Body of pancreas (tissue), 4 donors: ENCODE measurements around the gene SRSF9. TPM values are rescaled to one million over a fixed set of nuclear protein-coding genes. Genes with fewer than 3 reads are reported as not detected.

Experiments
- ATAC-seq: fragments of 150-250 bp; one replicate; pipeline ENCODE4 v1.9.1; 2016
- DNase-seq, 4 donors: peaks; one replicate each; pipeline ENCODE4 v3.0.0-alpha.2; 2019
- H3K27ac ChIP-seq, 4 donors: fragments of 200-600 bp; sonication (generic); 1 replicate in 3 of 4; 2 replicates in 1 of 4; pipeline versions ENCODE4 v1.5.1 to v1.6.1; 2016 to 2019; ENCODE audit warnings: mild to moderate bottlenecking in 1 of 4, mixed read lengths in 1 of 4, moderate library complexity in 1 of 4
- H3K27me3 ChIP-seq, 2 donors: fragments of 200-600 bp; sonication (generic); one replicate each; pipeline ENCODE4 v1.6.0; 2016; ENCODE audit warnings: mild to moderate bottlenecking in 1 of 2
- H3K36me3 ChIP-seq, 2 donors: fragments of 200-600 bp; sonication (generic); replicated peaks in 1 of 2; 2 replicates each; pipeline ENCODE4 v1.5.1; 2016; ENCODE audit warnings: low read depth in 2 of 2; ENCODE audit not compliant: insufficient read depth in 1 of 2
- H3K4me1 ChIP-seq: fragments of 200-600 bp; sonication (generic); one replicate; pipeline ENCODE4 v1.6.0; 2016
- H3K4me3 ChIP-seq, 2 donors: fragments of 200-600 bp; sonication (generic); 1 replicate in 1 of 2; 2 replicates in 1 of 2; pipeline ENCODE4 v1.5.1; 2016 to 2019
- H3K9me3 ChIP-seq, 3 donors: fragments of 200-600 bp; sonication (generic); 1 replicate in 2 of 3; 2 replicates in 1 of 3; pipeline ENCODE4 v1.5.1; 2016
- CTCF ChIP-seq, 7 experiments: fragments of 450-650 bp in 4 of 7; fragments of 200-600 bp in 3 of 7; sonication (generic) in 3 of 7; IDR thresholded peaks; one replicate each; pipeline ENCODE4 v1.5.1; 2016 to 2019; ENCODE audit warnings: antibody characterized with exemption in 7 of 7
- POLR2A ChIP-seq, 3 donors: fragments of 450-650 bp; IDR thresholded peaks; one replicate each; pipeline ENCODE4 v1.6.1; 2016; ENCODE audit warnings: antibody characterized with exemption in 3 of 3, mild to moderate bottlenecking in 2 of 3
- WGBS, 2 donors: methylation state at CpG; one replicate each; pipeline ENCODE4 v1.1.5; 2017; 5-methylcytosine and 5-hydroxymethylcytosine counted together
- intact Hi-C: fragments of 100-400 bp; cut with DNase I; formaldehyde crosslinking; loops from one replicate; pipeline ENCODE4 v1.15.1; 2023
- total RNA-seq, 2 donors: library from RNA; depleted of rRNA; stranded (reverse); fragments of >200 nt; gene quantifications; one replicate each; pipeline ENCODE4 v1.1.0, GENCODE V29; 2016

Gene SRSF9
- total RNA-seq, 2 donors from 2014 or later, result 86.0 to 93.9 TPM

GRCh38 chr12:120474616-120474960 lies 5.0 kb upstream of the SRSF9 start:
- DNase-seq (peak in 3 of 4 donors; percentile 32 to 61 (median 48)), ATAC-seq (peak; percentile 36)
- intact Hi-C loops, result no loop called here
- Histone ChIP-seq H3K27ac (peak overlapping the region in 1 of 4 donors; percentile 63), H3K4me3 (no peak overlapping the region), H3K9me3 (no peaks in the 10 kb centered on the region), H3K27me3 (no peaks in the 10 kb centered on the region), H3K36me3 (no peaks in the 10 kb centered on the region), H3K4me1 (peaks cover 7% of the 10 kb centered on the region)
- no peak for TF ChIP-seq CTCF (IDR thresholded peaks at IDR 0.05)
- TF ChIP-seq POLR2A (IDR thresholded peaks at IDR 0.05), result no peak
- 17 to 31% methylated on average over 2 of the region's 2 CpGs for WGBS, 2 donors

DNA sequence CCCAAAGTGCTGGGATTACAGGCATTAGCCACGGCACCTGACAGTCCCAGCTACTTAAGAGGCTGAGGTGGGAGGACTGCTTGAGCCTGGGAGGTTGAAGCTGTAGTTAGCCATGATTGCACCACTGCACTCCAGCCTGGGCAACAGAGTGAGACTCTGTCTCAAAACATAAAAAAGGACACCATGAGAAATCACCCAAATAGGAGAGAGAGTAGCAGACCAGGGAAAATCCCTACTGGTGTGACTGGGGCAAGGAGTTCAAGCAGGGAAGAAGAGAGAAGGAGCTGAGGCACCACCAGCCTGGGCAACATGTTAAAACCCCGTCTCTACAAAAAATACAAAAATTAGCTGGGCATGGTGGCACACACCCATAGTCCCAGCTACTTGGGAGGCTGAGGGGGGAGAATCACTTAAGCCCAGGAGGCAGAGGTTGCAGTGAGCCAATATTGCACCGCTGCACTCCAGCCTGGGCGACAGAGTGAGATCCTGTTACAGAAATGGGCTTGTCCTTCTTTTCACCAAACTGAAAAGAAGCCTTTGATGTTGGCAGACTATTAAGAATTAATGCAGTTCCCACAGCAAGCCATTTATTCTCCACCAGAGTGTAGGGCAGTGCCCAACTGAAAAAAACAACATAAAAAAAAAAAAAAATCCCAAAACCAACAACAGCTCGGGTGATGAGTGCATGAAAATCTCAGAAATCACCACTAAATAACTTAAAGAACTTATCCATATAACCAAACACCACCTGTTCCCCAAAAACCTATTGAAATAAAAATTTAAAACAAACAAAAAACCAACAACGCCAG lies 4.5 kb upstream of the SRSF9 start:
- TF ChIP-seq POLR2A (IDR thresholded peaks at IDR 0.05) (no peak), CTCF (IDR thresholded peaks at IDR 0.05) (no peak)
- Histone ChIP-seq H3K36me3 (no peaks in the 10 kb centered on the region), H3K27me3 (no peaks in the 10 kb centered on the region), H3K4me3 (no peak overlapping the region), H3K27ac (peak overlapping the region in 1 of 4 donors; percentile 63), H3K4me1 (peaks cover 7% of the 10 kb centered on the region), H3K9me3 (no peaks in the 10 kb centered on the region)
- DNase-seq (no peak), ATAC-seq (no peak)
- 73 to 74% methylated on average over 6 of the region's 6 CpGs for WGBS, 2 donors
- intact Hi-C loops, result no loop called here

GRCh38 chr12:120472521-120472920 lies 3.0 kb upstream of the SRSF9 start:
- H3K4me3 ChIP-seq, result no peak overlapping the region
- intact Hi-C loops, result no loop called here
- no peak overlapping the region for H3K27ac ChIP-seq
- DNase-seq (no peak), ATAC-seq (no peak)
- no peaks in the 10 kb centered on the region for H3K27me3 ChIP-seq
- H3K9me3 ChIP-seq, result no peaks in the 10 kb centered on the region
- TF ChIP-seq POLR2A (IDR thresholded peaks at IDR 0.05) (no peak), CTCF (IDR thresholded peaks at IDR 0.05) (no peak)
- peaks cover 16% of the 10 kb centered on the region for H3K4me1 ChIP-seq
- no peaks in the 10 kb centered on the region for H3K36me3 ChIP-seq

DNA sequence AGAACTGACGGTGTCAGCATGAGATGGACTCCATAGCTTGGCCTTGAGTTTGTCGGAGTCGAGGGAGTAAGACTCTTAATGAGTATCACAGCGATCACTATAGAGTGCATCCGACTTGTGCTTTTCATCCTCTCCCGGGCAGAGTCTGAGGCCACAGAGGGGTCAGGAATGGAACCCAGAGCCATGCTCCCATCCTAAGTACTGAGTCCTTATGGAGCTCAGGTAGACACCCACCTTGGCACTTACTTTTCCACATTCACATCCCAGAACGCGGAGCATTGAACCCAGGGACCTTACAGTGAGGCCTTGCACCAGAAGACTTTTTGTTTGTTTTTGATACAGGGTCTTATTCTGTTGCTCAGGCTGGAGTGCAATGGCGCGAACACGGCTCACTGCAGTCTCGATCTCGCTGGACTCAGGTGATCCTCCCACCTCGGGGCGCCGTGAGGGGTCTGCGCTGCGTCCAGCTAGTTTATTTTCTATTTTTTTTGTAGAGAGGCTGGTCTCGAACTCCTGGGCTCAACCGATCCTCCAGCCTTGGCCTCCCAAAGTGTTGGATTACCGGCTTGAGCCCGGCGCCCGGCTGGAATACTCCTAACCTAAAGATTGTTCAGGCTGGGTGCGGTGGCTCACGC lies 719 bp upstream of the SRSF9 start:
- Histone ChIP-seq H3K36me3 (no peaks in the 10 kb centered on the region), H3K9me3 (no peaks in the 10 kb centered on the region), H3K4me3 (peak overlapping the region; percentile 27 to 53), H3K27me3 (no peaks in the 10 kb centered on the region), H3K27ac (peak overlapping the region; percentile 81 to 95 (median 88)), H3K4me1 (peaks cover 37% of the 10 kb centered on the region)
- ATAC-seq (peak; percentile 2), DNase-seq (no peak)
- intact Hi-C loops, result no loop called here
- TF ChIP-seq POLR2A (IDR thresholded peaks at IDR 0.05) (no peak), CTCF (IDR thresholded peaks at IDR 0.05) (no peak)
- 64 to 76% methylated on average over 21 to 26 of the region's 26 CpGs for WGBS, 2 donors
